Measurements from ENCODE around the gene DARS1. TPM values are rescaled to one million over a fixed set of nuclear protein-coding genes. Genes with fewer than 3 reads are reported as not detected.

The DARS1 gene
- polyA plus RNA-seq, 1 of the 3 experiments (the other 2 are of a cell fraction): 52.2 TPM

DNA sequence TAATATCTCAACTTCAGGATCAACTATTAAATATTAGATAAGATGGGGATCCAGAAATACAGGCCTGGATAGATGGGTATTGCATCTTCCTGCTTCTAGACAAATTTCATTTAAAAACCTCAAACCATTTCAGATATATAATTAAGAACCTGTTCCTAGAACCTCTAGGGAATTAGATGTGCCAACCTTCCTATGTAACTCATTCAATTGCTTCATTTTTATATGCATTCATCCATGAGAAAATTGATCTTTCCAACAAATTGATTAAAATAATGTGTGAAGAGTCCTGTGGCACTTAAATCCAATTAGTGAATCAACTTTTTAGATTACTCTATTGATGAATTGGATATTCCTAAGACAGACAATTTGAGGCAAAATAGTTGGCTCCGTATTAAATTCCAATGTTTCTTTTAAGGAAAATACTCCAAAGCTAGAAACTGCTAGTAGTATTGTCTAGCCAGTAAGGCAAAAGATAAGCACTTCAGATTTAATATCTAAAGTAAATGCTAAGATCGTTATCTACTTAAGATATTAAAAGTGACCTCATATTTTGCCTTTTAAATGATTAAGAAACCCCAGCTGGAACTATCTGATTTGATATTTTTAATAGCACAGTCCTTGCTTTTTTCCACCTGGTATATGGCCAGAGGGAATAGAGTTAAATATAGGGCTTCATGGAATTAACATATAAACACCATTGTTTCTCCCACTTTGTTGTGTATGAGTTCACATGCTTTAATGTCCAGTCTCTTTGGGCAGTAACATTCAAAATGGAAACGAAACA is 35.8 kb downstream of the DARS1 start (continued):
- TF ChIP-seq, protein P1, sequence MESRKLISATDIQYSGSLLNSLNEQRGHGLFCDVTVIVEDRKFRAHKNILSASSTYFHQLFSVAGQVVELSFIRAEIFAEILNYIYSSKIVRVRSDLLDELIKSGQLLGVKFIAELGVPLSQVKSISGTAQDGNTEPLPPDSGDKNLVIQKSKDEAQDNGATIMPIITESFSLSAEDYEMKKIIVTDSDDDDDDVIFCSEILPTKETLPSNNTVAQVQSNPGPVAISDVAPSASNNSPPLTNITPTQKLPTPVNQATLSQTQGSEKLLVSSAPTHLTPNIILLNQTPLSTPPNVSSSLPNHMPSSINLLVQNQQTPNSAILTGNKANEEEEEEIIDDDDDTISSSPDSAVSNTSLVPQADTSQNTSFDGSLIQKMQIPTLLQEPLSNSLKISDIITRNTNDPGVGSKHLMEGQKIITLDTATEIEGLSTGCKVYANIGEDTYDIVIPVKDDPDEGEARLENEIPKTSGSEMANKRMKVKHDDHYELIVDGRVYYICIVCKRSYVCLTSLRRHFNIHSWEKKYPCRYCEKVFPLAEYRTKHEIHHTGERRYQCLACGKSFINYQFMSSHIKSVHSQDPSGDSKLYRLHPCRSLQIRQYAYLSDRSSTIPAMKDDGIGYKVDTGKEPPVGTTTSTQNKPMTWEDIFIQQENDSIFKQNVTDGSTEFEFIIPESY (IDR thresholded peaks at IDR 0.05; ENCODE audit: borderline replicate concordance, low read depth): no peak
- TF ChIP-seq FOXJ3 (CRISPR knock-in tag; IDR thresholded peaks at IDR 0.05): no peak

DNA sequence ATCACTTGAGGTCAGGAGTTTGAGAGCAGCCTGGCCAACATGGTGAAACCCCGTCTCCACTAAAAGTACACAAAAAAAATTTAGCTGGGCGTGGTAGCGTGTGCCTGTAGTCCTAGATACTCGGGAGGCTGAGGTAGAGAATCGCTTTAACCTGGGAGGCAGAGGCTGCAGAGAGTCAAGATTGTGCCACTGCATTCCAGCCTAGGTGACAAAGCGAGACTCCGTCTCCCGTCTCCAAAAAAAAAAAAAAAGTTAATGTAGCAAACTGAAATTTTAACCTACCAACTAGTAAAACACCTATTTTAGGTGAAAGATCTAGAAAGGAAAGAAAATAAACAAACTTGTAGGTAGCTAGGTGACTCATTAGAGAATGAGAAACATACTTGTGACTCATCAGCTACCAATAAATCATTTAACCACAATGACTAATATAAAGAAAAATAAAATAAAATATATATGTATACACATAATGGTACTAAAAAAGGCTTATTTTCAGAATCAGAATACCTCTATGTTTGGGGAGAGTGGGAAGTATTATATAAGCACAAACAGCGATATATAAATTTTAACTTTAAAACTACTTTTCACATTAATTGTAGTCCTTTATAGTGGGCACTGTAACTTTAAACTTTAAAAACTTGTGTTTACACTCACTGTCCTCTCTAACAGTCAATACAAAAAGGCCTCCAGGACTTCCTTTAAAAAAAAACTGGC is 36.6 kb downstream of the DARS1 start:
- peaks cover 46% of the 10 kb centered on the region for H4K20me1 ChIP-seq (ENCODE audit: insufficient read depth)
- H3K4me2 ChIP-seq: no peak overlapping the region; the same call in 1 of the 2 replicates
- ChIA-PET POLR2A (no interaction called here), CTCF (interaction anchor here (0.7 to 1.1 kb wide), 2 partner anchors 26 to 431 kb away, joined by 3 to 4 read pairs; no protein-coding TSS in a partner anchor)
- TF ChIP-seq JUND (IDR thresholded peaks at IDR 0.05): peak; percentile 88
- no peak for TF ChIP-seq TAF1 (IDR thresholded peaks at IDR 0.05; ENCODE audit: borderline replicate concordance, low read depth, low read length)
- TF ChIP-seq ELF1 (IDR thresholded peaks at IDR 0.05): no peak
- peak; percentile 56 for TF ChIP-seq TCF12 (IDR thresholded peaks at IDR 0.05)
- no peak for TF ChIP-seq RFX5 (IDR thresholded peaks at IDR 0.05; ENCODE audit: low read length)
- peak; percentile 95 for TF ChIP-seq FOSL2 (IDR thresholded peaks at IDR 0.05; ENCODE audit: borderline replicate concordance, low read depth)
- TF ChIP-seq, protein P2, sequence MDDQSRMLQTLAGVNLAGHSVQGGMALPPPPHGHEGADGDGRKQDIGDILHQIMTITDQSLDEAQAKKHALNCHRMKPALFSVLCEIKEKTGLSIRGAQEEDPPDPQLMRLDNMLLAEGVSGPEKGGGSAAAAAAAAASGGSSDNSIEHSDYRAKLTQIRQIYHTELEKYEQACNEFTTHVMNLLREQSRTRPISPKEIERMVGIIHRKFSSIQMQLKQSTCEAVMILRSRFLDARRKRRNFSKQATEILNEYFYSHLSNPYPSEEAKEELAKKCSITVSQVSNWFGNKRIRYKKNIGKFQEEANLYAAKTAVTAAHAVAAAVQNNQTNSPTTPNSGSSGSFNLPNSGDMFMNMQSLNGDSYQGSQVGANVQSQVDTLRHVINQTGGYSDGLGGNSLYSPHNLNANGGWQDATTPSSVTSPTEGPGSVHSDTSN (IDR thresholded peaks at IDR 0.05): peak; percentile 71
- TF ChIP-seq EZH2phosphoT487 (IDR thresholded peaks at IDR 0.05; ENCODE audit: borderline replicate concordance, low read depth): no peak
- no peak for TF ChIP-seq FOXJ3 (CRISPR knock-in tag; IDR thresholded peaks at IDR 0.05)
- TF ChIP-seq YY1 (IDR thresholded peaks at IDR 0.05; ENCODE audit: low read depth): no peak
- TF ChIP-seq, protein P3, sequence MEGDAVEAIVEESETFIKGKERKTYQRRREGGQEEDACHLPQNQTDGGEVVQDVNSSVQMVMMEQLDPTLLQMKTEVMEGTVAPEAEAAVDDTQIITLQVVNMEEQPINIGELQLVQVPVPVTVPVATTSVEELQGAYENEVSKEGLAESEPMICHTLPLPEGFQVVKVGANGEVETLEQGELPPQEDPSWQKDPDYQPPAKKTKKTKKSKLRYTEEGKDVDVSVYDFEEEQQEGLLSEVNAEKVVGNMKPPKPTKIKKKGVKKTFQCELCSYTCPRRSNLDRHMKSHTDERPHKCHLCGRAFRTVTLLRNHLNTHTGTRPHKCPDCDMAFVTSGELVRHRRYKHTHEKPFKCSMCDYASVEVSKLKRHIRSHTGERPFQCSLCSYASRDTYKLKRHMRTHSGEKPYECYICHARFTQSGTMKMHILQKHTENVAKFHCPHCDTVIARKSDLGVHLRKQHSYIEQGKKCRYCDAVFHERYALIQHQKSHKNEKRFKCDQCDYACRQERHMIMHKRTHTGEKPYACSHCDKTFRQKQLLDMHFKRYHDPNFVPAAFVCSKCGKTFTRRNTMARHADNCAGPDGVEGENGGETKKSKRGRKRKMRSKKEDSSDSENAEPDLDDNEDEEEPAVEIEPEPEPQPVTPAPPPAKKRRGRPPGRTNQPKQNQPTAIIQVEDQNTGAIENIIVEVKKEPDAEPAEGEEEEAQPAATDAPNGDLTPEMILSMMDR (IDR thresholded peaks at IDR 0.05): no peak
- TF ChIP-seq, protein P4, sequence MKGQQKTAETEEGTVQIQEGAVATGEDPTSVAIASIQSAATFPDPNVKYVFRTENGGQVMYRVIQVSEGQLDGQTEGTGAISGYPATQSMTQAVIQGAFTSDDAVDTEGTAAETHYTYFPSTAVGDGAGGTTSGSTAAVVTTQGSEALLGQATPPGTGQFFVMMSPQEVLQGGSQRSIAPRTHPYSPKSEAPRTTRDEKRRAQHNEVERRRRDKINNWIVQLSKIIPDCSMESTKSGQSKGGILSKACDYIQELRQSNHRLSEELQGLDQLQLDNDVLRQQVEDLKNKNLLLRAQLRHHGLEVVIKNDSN (IDR thresholded peaks at IDR 0.05; ENCODE audit: borderline replicate concordance, low read depth): no peak
- TF ChIP-seq RXRA (IDR thresholded peaks at IDR 0.05; ENCODE audit: borderline replicate concordance, low read depth): no peak
- no peak overlapping the region for H3K9ac ChIP-seq
- H2AFZ ChIP-seq (ENCODE audit: low read depth): no peak overlapping the region
- 71% methylated on average over 9 of the region's 9 CpGs for WGBS (ENCODE audit: low lambda C conversion rate)
- H3F3A ChIP-seq (replicated peaks; ENCODE audit: insufficient read depth): peaks cover 7% of the 10 kb centered on the region
- no peak for DNase-seq
- H3K9me3 ChIP-seq: no peaks in the 10 kb centered on the region
- H3K9me2 ChIP-seq: no peaks in the 10 kb centered on the region
- H3K27me3 ChIP-seq (ENCODE audit: insufficient read depth): no peaks in the 10 kb centered on the region
- H3K4me3 ChIP-seq (ENCODE audit: low read depth in 2 of 2, low read length in 1 of 2): no peak overlapping the region
- peaks cover 2 to 7% of the 10 kb centered on the region in 2 experiments; a peak in 3 of 4 replicates for H3K4me1 ChIP-seq (ENCODE audit: control insufficient read depth in 1 of 2, insufficient read depth in 2 of 2, low read depth in 1 of 2, low read length in 1 of 2)
- peaks cover 33% of the 10 kb centered on the region for H3K79me2 ChIP-seq (ENCODE audit: insufficient read depth)
- H3K27ac ChIP-seq (ENCODE audit: low read depth in 2 of 2, low read length in 1 of 2): peak overlapping the region in 1 of 2 experiments; percentile 60; a peak in 2 of 4 replicates
- H3K36me3 ChIP-seq (replicated peaks in 1 of 2; ENCODE audit: control insufficient read depth in 1 of 2, insufficient read depth in 2 of 2, low read length in 1 of 2): peaks cover 0 to 26% of the 10 kb centered on the region in 2 experiments

All from SK-N-SH (cell line).